Right renal cortex interstitium (tissue), 3 donors: ENCODE measurements around the gene MTREX. TPM values are rescaled to one million over a fixed set of nuclear protein-coding genes. Genes with fewer than 3 reads are reported as not detected.

Experiments used
- DNase-seq, 3 donors: peaks; one replicate each; pipeline ENCODE4 v3.0.0-alpha.2; 2013; ENCODE audit warnings: low read depth in 3 of 3, low spot score in 2 of 3
- polyA plus RNA-seq, 3 donors: library from polyadenylated mRNA; unstranded; fragments of 120-200 nt; gene quantifications; one replicate each; pipeline ENCODE4 v1.2.1, GENCODE V29; 2013; ENCODE audit not compliant: insufficient read length in 3 of 3

The MTREX gene
- polyA plus RNA-seq, 3 donors, result 92.9 to 100 (median 99.5) TPM

DNA sequence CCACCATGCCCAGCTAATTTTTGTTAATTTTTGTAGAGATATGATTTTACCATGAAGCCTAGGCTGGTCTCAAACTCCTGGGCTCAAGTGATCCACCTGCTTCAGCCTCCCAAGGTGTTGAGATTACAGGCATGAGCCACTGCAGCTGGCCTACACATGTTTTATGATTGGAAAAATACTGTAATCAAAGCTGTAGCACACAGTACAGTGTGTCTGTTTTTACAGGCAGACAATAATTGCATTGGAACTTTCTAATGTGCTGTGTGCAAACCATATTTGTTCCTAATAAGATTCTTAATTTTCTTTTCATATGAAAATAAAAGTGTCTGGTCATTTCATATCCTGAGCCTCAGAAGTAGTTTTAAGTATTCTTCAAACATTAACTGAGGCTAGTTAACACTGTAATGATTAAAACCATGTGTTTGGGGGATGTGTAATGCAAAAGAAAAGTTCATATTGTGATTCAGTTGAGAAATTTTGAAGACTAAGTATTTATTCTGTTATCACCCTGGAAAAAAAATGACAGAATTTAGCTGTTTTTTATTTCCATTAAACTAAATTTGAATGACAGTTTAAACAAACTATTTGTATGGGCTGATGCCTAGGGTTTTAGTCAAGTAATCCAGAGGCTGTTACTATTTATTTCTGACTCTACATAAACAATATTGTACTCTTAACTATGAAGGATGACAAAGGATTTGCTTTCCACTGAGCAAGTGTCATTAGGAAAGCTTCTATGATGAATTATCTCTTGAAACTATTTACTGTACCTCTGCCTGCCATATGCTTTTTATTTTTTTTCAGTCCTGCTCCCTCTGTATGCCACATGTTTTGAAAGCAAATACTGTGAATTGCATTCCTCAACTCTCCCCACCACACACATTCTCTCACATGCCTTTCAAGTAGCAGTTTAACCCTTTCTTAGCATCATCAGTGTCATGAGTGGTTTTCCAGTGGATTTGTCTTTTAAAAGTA, 111.5 kb downstream of the MTREX start:
- DNase-seq, result no peak

DNA sequence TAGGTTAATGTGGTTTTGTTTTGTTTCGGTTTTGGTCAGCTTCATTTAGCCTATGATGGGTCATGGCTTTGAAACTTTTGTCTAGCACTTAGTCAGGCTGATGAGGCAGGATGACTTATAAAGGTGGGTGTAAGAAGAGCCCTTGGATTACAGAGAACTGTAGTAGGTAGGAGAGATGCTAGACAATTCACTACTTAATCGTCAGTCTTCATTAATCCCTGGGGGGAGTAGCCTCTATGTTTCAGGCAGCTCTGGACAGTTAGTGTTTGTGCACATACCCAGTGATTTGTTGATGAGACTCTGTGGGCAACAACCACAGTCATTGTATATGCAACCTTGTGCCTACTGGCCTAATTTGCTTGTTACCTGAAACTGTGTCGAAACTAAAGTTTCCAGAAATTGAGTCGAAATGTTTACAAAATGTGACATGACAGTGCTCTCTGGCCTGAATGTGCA, 113.3 kb downstream of the MTREX start:
- no peak for DNase-seq

DNA sequence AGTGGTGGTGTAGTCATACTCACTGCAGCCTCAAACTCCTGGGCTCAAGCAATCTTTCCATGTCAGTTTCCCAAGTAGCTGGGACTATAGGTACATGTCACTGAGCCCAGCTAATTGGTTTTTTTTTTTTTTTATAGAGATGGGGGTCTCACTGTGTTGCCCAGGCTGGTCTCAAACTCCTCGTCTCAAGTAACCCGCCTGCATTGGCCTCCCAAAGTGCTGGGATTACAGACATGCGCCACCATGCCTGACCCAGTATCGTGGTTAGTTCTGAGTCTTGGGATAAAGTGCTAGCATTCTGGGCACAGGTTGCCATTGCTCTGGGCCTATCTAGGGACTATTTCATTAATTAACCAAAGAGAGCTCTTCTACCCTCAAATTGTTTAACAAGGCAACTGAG, 118.7 kb downstream of the MTREX start:
- DNase-seq, result no peak

DNA sequence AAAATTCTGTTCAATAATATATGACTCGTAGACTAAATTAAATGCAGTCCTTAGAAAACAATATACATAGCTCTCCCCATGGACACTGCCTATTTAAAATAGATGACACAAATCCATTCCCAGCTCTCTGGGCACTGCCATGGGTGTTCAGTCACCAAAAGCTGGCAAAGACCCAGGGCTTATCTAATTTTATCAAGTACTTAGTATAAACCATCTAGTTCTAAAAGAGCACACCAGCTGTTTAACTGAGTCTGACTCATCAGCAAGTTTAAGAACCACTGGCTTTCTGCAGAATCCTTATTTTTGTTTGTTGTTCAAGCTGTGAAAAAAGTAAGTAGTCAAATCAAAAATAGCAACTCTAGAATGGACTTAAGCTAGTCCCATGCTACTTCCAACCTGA, 119.4 kb downstream of the MTREX start:
- no peak for DNase-seq

DNA sequence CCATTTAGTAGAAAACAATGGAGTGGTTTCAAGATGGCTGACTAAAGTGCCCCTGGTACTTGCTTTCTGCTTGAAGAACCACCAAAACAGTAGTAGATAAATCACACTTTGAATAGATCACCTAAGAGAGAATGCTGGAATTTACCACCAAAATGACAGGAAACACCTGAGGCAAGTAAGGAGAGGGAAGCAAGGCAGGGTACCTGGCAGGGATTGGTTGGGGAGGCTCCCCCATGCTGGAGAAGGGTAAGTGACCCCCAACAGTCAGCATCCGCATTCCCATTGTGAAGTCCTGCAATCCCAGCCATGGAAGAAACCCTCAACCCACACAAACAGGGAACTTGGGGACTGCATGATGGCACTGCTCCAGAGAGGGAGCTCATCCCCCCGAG, 121.4 kb downstream of the MTREX start:
- DNase-seq, result no peak

DNA sequence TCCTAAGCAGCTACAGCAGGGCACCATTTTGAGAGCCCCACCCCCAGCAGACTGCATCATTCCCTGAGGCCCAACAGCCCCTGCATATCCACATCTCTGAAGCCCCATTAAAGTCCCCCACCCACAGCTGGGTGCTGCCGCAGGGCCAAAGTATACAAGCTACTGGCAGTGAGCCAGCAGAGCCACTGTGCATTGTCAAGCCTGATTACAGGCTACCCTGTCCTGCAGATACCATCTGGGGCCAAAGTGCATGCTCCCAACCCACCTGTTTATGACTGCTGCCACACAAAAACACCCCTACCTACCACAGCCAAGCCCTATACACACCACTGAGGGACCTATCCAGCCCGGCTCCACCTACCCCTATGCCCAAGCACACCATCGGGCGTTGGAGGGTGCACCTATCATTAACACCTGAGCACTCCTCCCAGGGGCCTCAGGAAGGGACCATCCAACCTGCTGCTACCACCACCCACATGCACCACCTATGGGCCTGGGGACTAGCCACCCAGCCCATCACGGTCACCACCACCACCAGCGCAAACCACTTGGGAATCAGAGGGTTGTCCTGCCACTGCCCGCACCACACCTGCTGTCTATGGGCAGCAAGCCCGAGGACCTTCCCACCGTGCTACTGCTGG, 121.9 kb downstream of the MTREX start:
- DNase-seq, result no peak

DNA sequence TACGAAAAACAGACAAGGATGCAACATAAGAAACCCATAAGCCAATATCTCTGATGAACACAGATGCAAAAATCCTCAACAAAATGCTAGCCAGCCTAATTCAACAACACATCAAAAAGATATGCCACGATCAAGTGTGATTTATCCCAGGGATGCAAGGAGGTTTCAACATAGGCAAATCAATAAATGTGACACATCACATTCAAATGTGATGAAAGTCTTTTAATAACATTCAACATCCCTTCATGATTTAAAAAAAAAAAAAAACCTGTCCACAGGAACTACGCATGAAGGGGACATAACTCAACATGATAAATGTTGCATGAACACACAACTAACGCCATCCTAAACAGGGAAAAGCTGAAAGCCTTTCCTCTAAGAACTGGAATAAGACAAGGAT, 124.8 kb downstream of the MTREX start:
- no peak for DNase-seq

DNA sequence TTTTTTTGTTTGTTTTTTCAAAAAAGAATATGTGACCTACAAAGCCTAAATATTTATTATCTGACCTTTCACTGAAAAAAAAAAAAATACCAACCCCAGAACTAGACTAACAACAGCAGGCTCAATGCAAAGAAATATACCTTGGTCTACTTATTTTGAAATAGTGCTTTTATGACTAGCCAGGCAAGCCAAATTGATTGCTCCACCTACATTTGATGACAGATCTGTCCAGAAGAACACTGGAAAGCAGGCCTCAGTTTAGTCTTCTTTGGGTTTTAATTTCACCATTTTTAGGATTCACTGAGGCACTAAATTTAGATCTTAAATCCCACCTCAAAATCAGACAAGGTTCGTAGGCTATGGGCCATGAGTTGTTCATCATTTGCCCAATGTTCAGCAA, 129.7 kb downstream of the MTREX start:
- DNase-seq, result no peak

DNA sequence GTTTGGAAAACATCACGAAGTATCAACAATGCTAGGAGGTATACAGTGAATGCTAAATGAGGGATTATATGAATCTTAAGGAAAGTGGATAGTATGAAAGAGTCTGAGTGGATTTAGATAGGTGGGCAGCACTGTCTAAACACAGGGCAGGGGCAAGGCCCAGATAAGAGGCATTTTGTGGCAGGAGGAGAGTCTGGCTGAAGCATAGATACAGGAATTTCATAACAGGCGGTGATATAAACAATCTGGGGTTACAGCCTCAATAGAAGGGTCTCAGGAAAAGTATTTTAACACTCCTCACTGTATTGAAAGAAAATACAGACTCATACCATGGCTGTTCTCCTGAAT, 130.0 kb downstream of the MTREX start:
- DNase-seq, result no peak

DNA sequence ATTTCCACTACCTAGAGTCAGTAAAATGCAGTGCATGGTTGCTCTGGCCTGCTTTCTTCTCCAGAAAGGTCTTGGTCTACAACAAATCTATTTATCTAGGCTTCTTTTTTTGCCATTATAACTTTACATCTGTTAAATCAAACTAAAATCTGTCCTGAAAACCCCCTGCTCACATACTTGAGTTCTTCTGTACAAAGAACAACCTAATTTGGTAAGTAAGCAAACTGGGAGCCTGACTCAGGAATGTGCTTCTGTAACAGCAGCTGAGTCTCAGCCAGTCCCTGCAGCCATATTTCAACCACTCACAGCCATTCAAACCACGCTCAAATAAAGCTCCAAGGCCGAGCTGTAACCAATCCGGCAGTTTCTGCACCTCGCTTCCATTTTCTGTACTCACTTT, 131.2 kb downstream of the MTREX start:
- peak; percentile 44 to 57 (median 54) for DNase-seq

DNA sequence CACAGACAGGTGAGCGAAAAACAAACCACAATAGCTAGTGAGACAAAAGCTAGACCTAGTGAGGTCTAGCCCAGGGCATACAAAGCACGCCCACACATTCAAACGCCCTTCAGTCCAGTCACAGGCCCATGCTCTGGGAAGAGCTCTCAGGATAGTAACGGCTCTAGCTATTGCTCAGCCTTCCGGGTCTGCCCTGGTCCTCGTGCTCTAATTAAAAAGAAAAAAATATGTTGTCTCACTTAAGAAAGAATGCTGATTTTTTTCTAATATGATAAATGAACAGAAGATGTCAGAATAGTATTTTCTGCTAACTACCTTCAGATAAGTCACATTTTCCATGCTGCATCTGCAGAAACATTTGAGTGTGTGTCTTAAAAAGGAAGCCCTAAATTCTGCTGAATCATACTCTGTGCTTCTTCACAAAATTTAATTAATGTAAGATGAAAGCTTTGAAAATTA, 132.4 kb downstream of the MTREX start:
- no peak for DNase-seq

DNA sequence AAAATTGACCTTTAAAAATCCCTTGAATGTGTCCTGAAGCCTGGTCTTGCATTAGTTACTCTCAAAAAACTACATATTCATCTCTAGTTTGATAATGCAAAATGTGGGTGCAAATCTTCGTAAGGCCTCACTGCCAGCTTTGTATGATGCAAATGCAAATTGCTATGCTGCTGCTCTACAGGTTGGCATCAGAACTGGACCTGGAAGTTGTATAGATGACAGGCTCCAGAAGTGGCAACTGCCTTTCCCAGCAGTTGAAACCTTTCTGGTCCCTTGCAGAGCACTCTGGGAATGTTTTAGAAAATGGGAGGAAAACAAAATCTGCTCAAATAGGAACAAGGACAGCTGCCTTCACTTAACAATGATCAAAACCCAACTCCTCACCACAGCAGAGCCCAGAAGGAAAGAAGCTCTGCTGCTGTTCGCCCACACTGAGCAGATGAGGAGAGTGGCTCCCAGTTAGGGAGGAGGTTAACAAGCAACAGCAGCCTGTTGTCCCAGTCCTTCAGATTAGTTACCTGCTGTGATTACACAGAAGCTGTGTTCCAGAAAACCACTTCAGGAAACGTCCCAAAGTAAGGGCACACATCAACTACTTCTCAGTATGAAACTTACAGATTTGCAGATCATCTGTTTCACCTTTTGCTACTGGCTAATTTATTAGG, 133.4 kb downstream of the MTREX start:
- no peak for DNase-seq

DNA sequence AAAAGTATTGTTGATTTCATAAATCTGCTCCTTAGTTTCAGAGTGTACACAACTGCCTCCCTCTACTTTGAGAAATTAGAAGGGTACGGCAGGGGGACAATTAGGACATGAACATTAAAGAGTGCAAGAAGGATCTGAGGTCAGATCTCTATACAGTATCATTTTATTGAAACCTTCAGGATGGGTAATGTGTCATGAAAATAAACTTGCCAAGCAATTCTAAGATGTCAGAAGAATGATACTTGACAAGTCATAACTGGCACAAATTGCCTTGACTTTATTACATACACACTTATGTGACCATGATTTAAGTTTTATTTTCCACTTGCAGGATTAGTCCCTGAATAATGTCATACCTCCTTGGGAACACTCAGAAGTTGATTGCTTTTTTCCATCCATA, 134.2 kb downstream of the MTREX start:
- DNase-seq, result no peak

DNA sequence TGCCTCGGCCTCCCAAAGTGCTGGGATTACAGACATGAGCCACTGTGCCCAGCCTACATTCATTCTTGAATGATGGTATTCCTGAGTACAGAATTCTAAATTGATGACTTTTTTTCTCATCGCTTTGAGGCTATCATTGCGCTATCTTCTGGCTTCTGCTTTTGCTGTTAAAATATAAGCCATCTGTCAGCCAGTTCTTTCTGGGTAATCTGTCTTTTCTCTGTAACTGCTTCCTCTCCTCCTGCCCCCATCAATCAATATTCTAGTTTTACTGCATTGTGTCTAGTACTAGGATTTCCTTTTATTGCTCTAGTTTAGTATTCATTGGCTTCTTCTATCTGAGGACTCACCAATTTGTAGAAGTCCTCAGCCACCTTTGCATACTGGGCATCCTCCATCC, 138.0 kb downstream of the MTREX start:
- DNase-seq, result no peak

DNA sequence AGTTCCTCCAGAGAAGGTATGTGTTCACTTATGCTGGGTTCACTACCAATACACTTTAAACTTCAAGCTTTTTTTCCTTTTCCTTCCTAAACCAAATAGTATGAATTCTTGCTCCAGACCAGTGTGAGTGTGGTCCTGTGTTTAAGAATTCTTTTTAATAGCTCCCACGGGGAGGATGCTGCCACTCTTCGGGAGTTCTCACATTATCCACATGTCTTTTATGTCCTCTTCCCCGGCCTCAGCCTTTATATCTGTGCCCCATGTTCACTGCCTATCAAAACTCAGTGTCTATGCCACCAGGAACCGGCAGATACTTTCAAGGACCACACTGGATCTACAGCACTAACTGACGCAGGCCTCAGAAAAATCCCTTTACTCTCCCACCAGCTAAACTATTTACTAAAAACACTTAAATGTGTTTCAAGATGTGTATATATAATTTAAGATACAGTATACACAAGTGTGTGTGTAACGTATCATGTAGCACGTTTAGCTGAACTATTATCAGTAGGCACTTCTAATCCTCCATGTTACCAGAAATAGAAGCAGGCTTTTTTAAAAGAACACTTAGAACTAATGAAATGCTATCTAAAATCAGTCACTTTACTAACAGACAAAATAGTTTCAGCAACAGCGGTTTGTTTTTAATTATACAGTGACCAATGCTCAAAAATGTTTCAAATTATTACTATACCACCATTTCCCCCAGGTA, 139.0 kb downstream of the MTREX start:
- DNase-seq, result no peak

DNA sequence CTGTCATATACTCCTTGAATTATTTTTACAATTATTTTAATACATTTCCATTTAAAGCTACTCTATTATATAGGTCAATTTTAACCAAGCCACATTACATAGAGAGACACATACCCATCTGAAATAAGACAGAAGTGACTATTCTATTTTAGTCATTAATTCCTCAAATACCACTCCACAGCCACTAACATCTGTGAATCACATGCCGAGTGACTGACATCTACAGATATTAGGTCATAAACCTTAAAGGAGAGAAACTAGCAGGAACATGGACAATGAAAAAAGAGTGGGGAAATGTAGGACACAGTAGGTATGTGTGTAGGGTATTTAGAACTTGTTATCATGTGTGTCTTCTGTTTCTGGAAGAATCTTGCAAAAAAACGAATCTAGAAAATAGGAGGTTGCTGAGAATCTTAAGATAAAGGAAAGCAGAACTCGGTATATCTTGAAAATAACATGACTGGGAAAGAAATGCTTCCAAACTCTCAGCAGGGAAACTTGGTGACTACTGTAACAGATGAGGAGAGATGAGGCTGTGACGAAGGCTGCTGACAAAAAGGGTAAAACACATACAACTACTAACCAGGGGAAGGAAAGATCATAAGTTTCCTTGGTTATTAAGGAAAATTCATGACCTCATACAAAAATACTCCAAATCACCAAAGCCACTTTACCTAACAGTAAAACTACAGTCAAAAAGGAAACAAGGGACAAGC, 142.4 kb downstream of the MTREX start:
- no peak for DNase-seq

DNA sequence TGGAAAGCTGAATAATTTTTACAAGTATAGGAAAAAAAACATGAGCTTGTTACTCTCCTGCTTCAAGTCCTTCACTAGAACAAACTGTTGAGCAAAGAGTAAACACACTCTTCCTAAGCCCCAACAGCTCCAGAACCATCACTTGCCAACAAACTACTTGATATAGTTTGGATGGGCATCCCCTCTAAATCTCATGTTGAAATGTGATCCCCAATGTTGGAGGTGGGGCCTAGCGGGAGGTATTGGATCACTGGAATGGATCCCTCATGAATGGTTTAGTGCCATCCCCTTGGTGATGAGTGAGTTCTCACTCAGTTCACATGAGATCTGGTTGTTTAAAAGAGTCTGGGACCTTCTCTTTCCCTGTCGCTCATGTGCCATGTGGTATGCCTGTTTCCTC, 144.2 kb downstream of the MTREX start:
- no peak for DNase-seq

DNA sequence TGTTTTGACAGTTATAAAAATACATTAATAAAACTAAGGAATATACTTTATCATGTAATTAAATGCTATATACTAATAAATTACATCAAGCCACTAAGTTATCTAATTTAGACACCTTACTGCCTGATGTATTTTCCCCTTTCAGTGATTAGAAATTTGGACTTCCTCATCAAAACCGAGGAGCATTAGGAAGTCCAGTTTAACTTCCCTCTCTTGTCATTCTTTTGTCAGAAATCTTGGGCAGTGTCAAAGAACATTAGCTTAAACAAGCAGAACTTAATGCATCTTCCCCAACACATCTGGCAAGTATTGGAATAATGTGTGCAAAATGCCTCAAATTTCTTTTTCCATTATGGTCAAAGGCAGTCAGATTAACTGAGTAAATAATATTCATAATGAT, 145.4 kb downstream of the MTREX start:
- DNase-seq, result no peak

DNA sequence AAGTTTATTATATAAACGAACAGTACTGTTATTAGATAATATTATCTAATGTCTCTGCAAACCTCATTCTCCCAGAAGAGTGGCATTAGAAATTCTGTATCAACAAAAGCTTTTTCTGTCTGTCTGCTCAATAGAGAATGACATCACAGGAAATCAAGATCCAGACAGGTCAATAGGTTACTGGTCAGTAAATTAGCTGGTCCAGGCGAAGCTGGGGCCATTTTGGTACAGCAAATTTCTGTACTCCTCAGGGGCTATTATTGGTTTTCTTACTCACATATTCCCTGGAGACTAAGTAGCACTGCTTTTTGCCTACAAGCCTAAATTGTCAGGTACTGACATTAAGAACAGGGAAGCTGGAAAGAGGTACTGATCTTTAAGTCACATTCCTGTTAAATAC, 146.5 kb downstream of the MTREX start:
- no peak for DNase-seq

DNA sequence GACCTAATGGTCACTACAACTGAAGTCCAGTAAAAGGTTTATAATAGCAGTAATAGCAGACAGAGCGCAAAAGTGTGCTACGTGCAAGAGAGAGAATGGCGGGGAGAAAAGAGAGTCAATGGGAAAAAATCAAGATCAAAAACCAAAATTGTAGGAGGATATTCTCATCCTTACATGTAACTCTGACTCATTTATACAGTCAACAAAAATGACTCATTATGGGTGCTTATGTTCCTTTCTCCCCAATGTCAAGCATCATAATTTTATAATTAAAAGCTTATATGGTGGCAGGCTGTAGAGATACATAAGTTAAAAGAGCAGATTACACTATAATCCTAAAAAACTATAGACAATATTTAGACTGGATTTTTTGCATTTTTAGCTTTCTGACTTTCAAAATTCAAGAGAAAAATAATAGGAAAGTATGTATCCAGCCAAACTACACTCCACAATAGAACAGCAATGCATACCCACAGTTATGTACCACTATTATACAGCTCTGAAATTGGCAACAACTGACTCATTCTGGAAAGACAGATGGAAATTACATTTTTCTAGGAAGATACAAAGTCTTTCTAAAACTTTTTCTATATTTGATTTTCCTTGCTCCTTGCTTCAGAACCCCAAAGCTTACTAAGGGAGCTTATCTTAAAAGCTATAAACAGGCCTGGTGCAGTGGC, 148.6 kb downstream of the MTREX start:
- no peak for DNase-seq
